HG03575 (cell line): ENCODE results near the gene HERPUD1.
"Not testable (repeated sequence)": the region's sequence is repeated elsewhere in the genome, so short reads cannot be mapped to it uniquely, and the experiment has no call there.

ENCODE experiments used
- ATAC-seq: cut with Tn5 transposase; IDR thresholded peaks from one replicate; pipeline ENCODE4 v1.9.1; 2021; ENCODE audit not compliant: unreplicated experiment, insufficient number of reproducible peaks, low FRiP score; ENCODE audit errors: extremely low read depth

HERPUD1 gene

GRCh38 chr16:56973294-56973689 is 41.4 kb downstream of the HERPUD1 start:
- no peak for ATAC-seq

GRCh38 chr16:56973899-56974298 is 42.0 kb downstream of the HERPUD1 start:
- not testable (repeated sequence) for ATAC-seq

- ATAC-seq, result no peak
These were observed 42.8 kb downstream of the HERPUD1 start for GRCh38 chr16:56974549-56975300.

GRCh38 chr16:56975714-56976113 is 43.8 kb downstream of the HERPUD1 start:
- ATAC-seq, result no peak

GRCh38 chr16:56977216-56977615 is 45.3 kb downstream of the HERPUD1 start:
- ATAC-seq, result no peak

- no peak for ATAC-seq
These were observed 46.0 kb downstream of the HERPUD1 start for GRCh38 chr16:56977823-56978430.

GRCh38 chr16:56980201-56980535 is 48.2 kb downstream of the HERPUD1 start:
- ATAC-seq, result no peak

- ATAC-seq, result no peak
These were observed 49.1 kb downstream of the HERPUD1 start for GRCh38 chr16:56980792-56981724.

GRCh38 chr16:56981729-56982271 is 49.9 kb downstream of the HERPUD1 start:
- no peak for ATAC-seq

GRCh38 chr16:56982695-56983094 is 50.8 kb downstream of the HERPUD1 start:
- no peak for ATAC-seq

- ATAC-seq, result no peak
These were observed 51.3 kb downstream of the HERPUD1 start for GRCh38 chr16:56983211-56983751.

GRCh38 chr16:56984639-56985038 is 52.7 kb downstream of the HERPUD1 start:
- no peak for ATAC-seq

- no peak for ATAC-seq
These were observed 53.5 kb downstream of the HERPUD1 start for GRCh38 chr16:56985288-56985961.

- ATAC-seq, result no peak
These were observed 54.0 kb downstream of the HERPUD1 start for GRCh38 chr16:56985962-56986360.

- no peak for ATAC-seq
These were observed 54.4 kb downstream of the HERPUD1 start for GRCh38 chr16:56986361-56986760.

GRCh38 chr16:56986908-56987307 is 55.0 kb downstream of the HERPUD1 start:
- not testable (repeated sequence) for ATAC-seq

- ATAC-seq, result no peak
These were observed 55.8 kb downstream of the HERPUD1 start for GRCh38 chr16:56987692-56988091.

GRCh38 chr16:56988161-56988947 is 56.4 kb downstream of the HERPUD1 start:
- ATAC-seq, result no peak
